ENCODE results near the gene DSEL.

GRCh38 chr18:67476585-67476984 is 39.9 kb downstream of the DSEL start:
- no peak for TF ChIP-seq CTCF (IDR thresholded peaks at IDR 0.05; ENCODE audit: insufficient read depth, low read depth, low read length)
- TF ChIP-seq EZH2 (IDR thresholded peaks at IDR 0.05; ENCODE audit: insufficient read depth, low read length): no peak
